ENCODE results near the gene POU6F1. TPM values are rescaled to one million over a fixed set of nuclear protein-coding genes. Genes with fewer than 3 reads are reported as not detected.
"Not testable (repeated sequence)": the region's sequence is repeated elsewhere in the genome, so short reads cannot be mapped to it uniquely, and the experiment has no call there.

POU6F1 gene
- total RNA-seq, 1 experiment from 2014 or later = 0.26 TPM

DNA sequence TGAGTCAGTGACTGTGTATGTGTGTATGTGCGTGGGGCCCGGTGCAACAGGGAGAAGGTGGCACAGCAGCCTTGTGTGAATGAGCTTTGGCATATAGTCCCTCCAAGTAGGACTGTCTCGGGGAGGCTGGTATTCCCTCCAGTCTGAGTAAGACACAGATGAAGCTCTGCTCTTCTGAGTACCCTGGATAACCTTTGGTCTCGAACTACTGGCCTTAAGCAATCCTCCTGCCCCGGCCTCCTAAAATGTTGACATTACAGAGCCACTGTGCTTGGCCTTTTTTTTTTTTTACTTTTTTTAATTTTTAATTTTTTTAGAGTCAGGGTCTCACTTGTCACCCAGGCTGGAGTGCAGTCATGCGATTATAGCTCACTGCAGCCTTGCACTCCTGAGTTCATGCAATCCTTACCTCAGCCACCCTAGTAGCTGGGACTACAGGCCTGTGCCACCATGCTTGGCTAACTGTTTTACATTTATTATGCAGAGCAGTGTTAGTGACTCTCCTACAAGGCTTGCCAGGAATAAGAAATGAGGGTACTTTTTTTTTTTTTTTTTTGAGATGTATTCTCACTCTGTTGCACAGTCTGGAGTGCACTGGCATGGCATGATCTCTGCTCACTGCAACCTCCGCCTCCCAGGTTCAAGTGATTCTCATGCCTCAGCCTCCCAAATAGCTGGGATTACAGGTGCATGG, 11.4 kb upstream of the POU6F1 start:
- no peak for DNase-seq (ENCODE audit: low read depth)

DNA sequence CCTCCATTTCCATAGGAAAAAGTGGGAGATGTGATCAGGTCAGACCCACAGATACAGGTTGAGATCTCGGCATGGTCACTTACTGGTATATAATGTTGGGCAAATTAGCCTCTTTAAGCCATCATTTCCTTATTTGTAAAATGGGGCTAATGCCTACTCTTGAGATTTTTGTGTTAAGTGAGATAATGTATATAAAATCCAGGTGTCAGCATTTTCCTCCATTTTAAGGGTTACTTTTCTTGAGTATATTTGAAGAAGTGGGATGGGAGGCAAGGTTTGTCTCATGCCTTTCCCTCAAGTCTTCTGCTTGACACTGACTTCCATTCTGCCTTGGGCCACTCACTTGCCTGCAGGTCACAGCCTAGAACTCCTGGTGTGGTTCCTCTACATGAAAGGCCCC, 10.1 kb upstream of the POU6F1 start:
- no peak for DNase-seq (ENCODE audit: low read depth)

DNA sequence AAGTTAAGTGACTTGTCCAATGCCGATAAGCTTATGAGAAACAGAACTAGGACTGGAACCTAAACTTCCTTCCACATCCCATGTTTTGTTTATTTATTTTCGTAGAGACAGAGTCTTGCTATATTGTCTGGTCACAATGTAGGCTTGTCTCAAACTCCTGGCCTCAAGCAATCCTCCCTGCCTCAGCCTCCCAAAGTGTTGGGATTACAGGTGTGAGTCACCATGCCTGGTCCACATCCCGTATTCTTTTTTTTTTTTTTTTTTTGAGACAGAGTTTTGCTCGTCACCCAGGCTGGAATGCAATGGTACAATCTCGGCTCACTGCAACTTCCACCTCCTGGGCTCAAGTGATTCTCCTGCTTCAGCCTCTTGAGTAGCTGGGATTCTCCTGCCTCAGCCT, 9.2 kb upstream of the POU6F1 start:
- DNase-seq (ENCODE audit: low read depth) = peak; percentile 25

DNA sequence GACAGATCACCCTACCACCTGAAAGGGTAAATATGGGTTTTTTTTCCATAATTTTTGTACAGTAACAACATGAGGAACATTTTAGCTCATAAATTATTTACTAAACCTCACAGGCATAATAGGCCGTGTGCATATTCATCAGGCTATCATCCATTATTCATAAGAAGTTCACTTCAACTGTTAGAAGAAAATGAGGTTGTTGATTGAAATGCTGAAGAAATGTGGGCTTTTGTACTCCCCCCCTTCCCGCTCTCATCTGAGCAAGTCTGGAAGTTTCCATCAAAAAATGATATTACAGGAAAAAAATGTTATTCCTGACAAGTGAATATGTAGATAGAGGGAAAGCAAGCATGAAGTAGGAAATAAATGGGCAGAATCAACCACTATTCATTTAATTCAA, 7.9 kb upstream of the POU6F1 start:
- no peak for DNase-seq (ENCODE audit: low read depth)

DNA sequence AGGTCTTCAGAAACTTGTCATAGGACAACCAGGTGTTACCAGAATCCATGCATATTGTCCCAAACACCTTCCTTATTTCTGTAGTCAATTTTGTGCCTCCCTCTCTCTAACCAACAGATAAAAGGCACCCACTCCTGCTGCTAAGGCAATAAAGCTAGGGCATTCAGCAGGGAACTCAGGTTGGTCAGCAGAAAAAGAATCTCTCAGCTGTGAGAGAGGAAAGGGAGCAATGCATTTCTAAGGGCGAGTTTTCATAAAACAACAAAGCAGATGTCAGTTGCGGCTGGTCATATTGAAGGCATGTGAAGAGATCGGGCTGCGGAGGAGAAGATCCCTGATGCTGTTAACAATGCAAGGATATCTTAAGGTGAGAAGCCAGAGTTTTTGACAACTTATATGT, 7.4 kb upstream of the POU6F1 start:
- DNase-seq (ENCODE audit: low read depth) = no peak

DNA sequence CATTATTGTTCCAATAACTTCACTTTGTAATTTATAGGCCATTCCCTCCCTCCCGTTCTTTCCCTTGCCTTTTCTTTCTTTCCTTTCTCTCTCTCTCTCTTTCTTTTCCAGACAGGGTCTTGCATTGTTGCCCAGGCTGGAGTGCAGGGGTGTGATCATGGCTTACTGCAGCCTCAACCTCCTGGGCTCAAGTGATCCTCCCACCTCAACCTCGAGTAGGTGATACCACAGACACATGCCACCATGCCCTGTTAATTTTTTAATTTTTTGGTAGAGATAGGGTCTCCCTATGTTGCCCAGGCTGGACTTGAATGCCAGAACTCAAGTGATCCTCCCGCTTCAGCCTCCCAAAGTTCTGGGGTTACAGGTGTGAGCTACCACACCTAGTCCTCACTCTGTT, 6.8 kb upstream of the POU6F1 start:
- no peak for DNase-seq (ENCODE audit: low read depth)

DNA sequence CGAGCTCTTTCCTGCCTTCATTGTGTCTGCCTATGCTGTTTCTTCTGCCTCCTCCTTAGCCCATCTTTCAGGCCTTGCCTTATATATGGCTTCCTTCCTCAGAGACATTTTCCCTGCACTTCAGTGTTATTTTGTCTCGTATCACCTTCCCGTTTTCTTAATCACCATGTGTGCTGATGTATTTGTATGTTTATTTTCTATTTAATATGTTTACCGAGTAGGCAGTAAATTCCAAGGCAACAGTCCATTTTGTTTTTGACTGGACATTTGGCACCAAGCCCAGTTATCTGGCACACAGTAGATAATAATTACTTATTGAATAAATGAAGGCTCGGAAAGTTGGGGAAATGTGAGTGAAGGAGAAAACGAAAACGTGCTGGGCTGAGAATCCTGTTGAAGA, 4.6 kb upstream of the POU6F1 start:
- no peak for DNase-seq (ENCODE audit: low read depth)

DNA sequence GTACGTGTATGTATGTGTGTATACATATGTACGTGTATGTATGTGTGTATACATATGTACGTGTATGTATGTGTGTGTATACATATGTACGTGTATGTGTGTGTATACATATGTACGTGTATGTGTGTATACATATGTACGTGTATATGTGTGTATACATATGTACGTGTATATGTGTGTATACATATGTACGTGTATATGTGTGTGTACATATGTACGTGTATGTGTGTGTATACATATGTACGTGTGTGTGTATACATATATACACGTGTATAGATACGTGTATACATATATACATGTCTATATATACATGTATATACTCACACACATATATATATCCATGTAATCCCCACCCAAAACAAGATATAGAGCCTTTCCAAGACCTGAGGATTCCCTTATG, 2.0 kb upstream of the POU6F1 start:
- DNase-seq (ENCODE audit: low read depth) = not testable (repeated sequence)

DNA sequence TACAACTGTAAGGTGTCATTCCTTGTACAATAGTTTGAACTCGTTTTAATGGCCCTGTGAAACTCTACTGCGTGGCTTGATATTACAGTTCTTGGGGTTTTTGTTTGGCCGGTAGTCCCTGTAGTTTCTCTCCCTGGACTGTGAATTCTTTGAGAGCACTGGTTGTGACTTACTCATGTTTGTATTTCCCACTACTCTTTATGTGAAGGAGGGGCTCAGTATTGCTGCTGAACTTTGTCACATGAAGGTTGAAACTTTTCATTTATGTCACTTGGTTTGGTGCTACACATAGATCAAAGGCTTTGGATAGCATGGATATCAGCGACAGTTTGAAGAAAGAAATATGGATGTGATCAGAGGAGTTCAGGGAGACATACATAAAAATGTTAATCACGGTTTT, 1.5 kb upstream of the POU6F1 start:
- no peak for DNase-seq (ENCODE audit: low read depth)

DNA sequence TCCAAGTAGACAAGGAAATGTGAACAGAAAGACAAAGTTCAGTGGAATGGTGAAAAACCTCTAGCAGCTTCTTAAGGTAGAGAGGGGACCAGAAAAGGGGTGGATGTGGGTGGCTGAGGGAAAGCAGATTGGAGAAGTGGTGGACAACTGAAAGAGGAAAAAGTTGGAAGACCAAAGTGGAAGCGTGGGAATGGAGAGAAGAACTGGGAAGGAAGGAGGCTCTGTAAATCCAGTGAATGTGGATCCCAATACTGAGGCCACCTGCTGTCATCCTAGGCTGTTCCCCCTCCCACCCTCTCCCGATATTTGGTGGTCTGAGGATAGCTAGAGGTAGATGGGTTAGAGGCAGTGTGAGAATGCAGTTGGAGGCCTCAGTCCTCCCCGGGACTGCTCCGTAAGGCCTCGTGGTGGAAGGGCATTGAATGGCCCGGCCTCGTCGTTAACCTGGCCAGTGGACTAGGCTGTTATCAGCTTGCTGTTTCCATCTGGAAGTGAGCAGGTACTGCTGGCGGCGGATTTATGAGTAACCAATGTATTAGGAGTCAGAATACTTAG, 822 bp upstream of the POU6F1 start:
- no peak for DNase-seq (ENCODE audit: low read depth)

DNA sequence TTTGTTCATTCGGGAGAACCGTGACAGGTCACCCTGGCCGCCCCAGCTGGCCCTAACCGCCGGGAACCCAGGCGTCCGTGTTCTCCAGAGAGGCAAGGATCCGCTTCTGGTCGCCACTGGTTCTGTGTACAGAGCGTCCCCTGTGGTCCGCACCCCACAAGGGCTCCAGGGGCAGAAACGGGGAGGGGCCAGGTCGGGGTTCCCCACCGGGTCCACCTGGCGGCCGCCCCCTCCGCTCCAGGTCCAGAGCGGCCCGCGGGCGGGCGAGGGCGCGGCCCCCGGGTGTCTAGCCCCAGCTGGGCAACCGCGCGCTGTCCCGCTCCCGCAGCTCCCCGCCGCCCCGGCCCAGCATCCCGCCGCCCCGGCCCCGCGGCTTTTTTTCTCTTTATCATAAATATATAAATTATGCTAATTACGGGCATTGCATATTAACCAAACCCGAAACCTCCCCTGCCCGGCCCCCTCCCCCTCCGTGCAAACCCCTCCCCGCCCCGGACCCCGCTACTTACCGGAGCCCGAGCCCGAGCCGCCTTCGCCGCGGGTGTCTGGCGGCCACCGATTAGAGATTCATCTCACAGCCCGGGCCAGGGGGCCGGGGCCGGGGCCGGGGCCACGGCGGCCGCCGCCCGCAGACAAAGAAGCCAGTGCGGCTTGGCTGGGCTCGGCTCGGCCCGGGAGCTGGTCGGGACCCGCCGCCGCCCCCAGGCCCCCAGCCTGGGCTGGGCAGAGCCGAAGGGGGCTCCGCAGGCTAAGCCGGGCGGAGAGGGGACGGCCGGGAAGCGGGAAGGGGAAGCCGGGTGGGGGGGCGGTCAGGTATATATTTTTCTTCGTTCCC, 512 bp downstream of the POU6F1 start:
- no peak for DNase-seq (ENCODE audit: low read depth)

DNA sequence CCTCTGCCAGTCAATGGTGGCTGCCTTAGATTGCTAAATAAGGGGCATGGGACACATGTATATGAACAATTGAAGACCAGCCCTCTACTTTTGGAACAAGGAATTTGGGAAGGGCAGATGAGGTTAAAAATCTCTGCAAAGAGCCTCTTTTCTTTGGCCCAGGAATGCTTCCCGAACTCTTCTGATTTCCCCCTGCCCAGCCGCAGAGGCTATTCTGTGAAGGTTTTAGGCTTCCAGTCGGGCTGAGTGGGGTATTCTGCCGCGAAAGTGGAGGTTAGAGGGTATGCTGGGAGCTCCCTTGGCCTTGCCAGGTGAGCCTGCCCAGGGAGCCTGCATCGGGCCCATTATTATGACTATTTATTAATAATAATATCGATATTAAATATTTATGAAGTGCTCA, 1.2 kb downstream of the POU6F1 start:
- DNase-seq (ENCODE audit: low read depth) = no peak

DNA sequence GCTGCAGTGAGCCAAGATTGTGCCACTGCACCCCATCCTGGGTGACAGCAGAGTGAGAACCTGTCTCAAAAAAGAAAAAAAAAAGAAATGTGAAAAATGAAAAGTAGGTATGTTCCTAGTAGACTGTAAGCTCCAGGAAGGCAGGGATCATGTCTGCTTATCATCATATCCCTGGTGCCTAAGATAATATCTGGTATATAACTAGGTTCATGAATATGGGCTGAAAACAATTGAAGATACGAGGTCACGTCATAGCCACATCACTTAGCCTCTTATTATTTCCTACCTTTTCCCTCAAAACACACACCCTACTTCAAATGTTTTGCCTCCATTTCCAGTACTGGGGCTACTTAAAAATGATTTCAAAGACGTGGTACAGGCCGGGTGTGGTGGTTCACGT, 3.0 kb downstream of the POU6F1 start:
- DNase-seq (ENCODE audit: low read depth) = no peak

DNA sequence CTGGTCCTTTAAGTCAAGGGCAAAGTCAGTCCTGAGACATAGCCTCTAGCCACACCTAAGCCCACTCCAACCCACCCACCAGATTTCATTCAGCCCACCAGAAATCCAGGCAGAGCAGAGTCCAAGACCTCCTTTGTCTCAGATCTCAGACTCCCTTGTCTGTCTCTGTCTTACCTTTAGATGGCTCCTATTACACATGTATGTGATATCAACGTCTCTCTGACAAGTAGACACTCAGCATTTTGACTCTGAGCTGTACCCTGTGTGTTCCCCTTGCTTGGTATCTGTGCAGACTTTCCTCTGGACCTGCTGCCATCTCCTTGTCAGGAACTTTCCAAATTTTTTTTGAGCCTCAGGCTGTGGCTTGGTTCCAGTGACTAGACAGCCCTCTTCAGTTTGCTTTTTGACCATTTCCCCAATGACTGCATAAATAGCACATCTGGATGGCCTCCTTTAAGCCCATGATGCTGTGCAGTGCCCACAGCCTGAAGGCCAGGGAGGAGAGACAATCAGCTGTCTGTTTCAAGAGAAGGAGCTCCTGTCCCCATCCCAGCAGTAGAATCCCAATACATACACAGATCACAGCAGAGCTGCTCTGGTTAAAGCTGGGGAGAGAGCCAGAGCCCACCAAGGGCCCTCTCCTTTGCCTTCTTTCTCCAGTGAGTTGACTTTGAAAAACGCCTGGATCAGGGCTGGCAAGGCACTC, 7.0 kb downstream of the POU6F1 start:
- DNase-seq (ENCODE audit: low read depth) = no peak

DNA sequence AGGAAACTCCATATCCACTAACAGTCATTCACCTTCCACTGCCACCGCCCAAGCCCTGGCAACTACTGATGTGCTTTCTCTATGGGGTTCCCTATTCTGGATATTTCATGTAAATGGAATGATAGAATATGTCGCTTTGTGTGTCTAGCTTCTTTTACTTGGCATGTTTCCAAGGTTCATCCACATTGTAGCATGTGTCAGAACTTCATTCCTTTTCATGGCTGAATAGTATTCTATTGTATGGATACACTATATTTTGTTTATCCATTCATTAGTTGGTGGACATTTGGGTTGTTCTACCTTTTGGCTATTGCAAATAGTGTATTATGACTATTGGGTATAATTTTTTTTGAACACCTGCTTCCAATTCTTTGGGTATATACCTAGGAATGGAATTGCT, 8.6 kb downstream of the POU6F1 start:
- no peak for DNase-seq (ENCODE audit: low read depth)

DNA sequence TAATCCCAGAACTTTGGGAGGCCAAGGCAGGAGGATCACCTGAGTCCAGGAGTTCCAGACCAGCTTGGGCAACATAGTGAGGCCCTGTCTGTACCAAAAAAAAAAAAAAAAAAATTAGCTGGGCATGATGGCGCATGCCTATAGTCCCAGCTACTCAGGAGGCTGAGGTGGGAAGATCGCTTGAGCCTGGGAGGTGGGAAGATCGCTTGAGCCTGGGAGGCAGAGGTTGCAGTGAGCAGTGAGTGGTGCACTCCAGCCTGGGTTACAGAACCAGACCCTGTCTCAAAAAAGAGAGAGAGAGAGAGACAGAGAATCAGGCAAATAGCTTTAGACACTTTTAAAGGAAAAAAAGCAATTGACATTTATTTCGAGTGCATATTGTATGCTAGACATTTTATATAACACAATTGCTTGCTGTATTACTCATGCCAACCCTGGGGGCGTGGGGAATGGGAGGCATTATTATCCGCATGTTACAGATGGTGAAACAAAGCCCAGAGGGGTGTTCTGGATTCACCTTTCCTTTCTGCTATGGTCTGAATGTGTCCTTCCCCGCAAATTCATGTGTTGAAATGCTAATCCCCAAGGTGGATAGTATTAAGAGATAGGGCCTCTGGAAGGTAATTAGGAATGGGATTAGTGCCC, 9.7 kb downstream of the POU6F1 start:
- no peak for DNase-seq (ENCODE audit: low read depth)

DNA sequence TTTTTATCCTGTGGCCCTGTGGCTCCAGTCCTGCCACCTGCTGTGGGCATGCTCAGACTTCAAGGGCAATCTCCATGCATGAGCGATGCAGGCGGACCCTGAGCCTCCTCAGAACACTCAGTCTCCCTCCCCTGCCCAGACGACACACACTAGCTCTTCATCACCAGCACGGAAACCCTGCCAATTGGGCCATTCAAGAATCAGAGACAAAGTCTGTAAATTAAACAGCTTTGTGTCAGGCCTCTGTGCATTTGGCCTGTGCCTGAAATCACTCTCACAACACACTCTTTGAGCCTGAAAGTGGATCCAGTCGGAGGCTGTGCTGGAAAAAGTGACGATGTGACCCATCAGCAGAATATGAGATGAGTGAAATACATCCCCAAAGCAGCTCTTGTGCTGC, 12.5 kb downstream of the POU6F1 start:
- DNase-seq (ENCODE audit: low read depth) = no peak

DNA sequence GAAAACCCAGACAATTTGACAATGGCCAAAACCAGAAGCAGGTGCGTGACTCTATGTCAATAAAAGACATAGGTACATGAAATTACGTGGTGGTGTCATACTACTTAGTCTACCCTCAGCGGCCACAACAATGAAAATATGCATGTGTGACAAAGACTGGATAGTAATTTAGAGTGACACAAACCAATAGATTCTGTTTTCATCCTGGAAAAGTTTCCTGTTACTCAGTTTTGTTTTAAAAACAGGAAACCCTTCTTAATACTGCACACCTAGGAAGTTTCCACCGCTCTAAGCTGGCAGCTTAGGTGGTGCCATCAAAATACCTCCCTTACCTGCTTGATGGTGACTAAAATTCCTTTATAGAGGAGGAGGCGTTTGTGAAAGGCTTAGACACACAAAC, 15.1 kb downstream of the POU6F1 start:
- DNase-seq (ENCODE audit: low read depth) = no peak

DNA sequence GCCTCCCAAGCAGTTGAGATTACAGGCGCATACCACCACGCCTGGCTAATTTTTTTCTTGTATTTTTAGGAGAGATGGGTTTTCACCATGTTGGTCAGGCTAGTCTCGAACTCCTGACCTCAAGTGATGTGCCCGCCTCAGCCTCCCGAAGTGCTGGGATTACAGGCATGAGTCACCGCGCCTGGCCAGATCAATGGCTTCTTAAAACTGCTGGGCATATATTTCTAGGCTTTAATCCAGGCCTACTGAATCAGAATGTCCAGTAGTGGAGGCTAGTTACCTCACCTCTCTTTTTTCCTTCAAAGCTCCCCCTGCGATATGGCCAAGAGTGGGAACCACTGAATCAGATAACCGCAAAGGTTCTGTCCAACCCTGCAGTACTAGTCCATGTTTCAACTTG, 17.1 kb downstream of the POU6F1 start:
- DNase-seq (ENCODE audit: low read depth) = peak; percentile 46

DNA sequence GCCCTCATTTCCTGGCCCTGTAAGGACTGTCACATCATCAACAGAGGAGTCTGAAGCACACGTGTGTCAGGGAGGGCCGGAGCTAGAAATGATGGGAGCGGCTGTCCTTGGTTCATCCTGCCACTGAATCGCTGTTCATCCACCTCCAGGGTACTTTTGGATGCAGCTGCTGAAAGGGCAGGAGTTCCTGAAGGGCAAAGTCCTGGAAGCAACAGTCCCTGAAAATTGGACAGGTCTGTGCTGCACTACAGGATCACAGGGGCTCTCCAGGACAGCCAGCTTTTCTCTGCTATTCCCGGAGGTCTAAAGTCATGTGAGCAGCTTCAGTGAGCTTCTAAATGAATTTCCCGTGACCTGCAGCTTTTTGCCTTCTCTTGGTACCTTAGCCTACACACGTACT, 17.7 kb downstream of the POU6F1 start:
- no peak for DNase-seq (ENCODE audit: low read depth)

DNA sequence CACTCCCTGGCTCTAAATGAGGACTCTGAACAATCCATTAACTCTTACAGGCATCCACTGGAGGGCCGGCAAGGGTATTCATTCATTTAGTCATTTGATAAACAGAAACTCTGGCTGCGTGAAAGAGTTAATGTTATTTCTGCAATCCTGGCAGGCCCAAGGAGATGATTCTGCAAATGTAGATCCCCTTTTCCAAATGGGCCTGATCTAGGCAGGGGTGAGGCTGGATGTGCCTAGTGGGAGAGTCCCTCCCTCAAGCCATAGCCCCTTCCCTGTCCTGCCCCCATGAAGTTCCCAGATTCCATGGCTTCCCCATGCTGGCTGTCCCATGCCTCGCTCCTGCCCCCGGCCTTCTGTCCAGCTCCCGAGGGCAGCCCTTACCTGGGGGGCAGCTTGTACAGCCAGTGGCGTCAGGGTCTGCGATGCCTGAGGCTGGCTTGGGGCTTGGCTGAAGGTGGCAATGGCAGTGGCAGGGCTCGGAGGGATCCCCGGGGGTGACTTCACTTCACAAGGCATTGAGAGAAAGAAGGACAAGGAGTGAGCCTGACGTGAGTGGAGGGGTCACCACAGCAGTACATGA, 18.4 kb downstream of the POU6F1 start:
- DNase-seq (ENCODE audit: low read depth) = no peak
